SK-N-SH treated with all-trans-retinoic acid at 6 μM for 48 hours (cell line): Measurements from ENCODE around the gene RNU6-7.

Source experiments
- ARNTL ChIP-seq: fragments of 450-650 bp; formaldehyde crosslinking; IDR thresholded peaks from 2 replicates; pipeline ENCODE4 v1.5.0; 2020; ENCODE audit warnings: low read depth, mild to moderate bottlenecking, moderate library complexity, borderline replicate concordance
- BACH2 ChIP-seq: fragments of 250-450 bp; sonication (Bioruptor Pico); IDR thresholded peaks from 2 replicates; pipeline ENCODE4 v1.9.0; 2021; ENCODE audit warnings: mild to moderate bottlenecking, borderline replicate concordance
- ISL1 ChIP-seq: fragments of 250-450 bp; sonication (Bioruptor Pico); IDR thresholded peaks from 2 replicates; pipeline ENCODE4 v2.1.2; 2022; ENCODE audit warnings: mild to moderate bottlenecking, moderate library complexity
- PPARA ChIP-seq: fragments of 250-450 bp; sonication (Bioruptor Pico); IDR thresholded peaks from 2 replicates; pipeline ENCODE4 v1.5.0; 2020; ENCODE audit warnings: mild to moderate bottlenecking, borderline replicate concordance
- RARB ChIP-seq: fragments of 250-450 bp; sonication (Bioruptor Pico); IDR thresholded peaks from 2 replicates; pipeline ENCODE4 v1.8.0; 2021; ENCODE audit warnings: mild to moderate bottlenecking, moderate library complexity
- ZC3H10 ChIP-seq: fragments of 250-450 bp; sonication (Bioruptor Pico); IDR thresholded peaks from 2 replicates; pipeline ENCODE4 v1.5.1; 2021; ENCODE audit warnings: mild to moderate bottlenecking, moderate library complexity
- ZFP3 ChIP-seq: fragments of 250-450 bp; sonication (Bioruptor Pico); IDR thresholded peaks from 2 replicates; pipeline ENCODE4 v1.5.0; 2020; ENCODE audit warnings: mild to moderate bottlenecking, moderate library complexity
- ZFP30 ChIP-seq: fragments of 450-650 bp; formaldehyde crosslinking; IDR thresholded peaks from 2 replicates; pipeline ENCODE4 v1.5.0; 2022; ENCODE audit warnings: mild to moderate bottlenecking, moderate library complexity
- ZNF70 ChIP-seq: fragments of 450-650 bp; formaldehyde crosslinking; IDR thresholded peaks from 2 replicates; pipeline ENCODE4 v1.5.0; 2020; ENCODE audit warnings: mild to moderate bottlenecking, moderate library complexity
- ZNF8 ChIP-seq: fragments of 450-650 bp; formaldehyde crosslinking; IDR thresholded peaks from 2 replicates; pipeline ENCODE4 v1.5.0; 2020; ENCODE audit warnings: mild to moderate bottlenecking, moderate library complexity
- TF ChIP-seq, protein P1 (sequence below): fragments of 250-450 bp; sonication (Bioruptor Pico); IDR thresholded peaks from 2 replicates; pipeline ENCODE4 v1.8.0; 2020; ENCODE audit warnings: mild to moderate bottlenecking, moderate library complexity, borderline replicate concordance
- TF ChIP-seq, protein P2 (sequence below): fragments of 250-450 bp; sonication (Bioruptor Pico); IDR thresholded peaks from 2 replicates; pipeline ENCODE4 v1.5.0; 2020; ENCODE audit warnings: mild to moderate bottlenecking, moderate library complexity

DNA sequence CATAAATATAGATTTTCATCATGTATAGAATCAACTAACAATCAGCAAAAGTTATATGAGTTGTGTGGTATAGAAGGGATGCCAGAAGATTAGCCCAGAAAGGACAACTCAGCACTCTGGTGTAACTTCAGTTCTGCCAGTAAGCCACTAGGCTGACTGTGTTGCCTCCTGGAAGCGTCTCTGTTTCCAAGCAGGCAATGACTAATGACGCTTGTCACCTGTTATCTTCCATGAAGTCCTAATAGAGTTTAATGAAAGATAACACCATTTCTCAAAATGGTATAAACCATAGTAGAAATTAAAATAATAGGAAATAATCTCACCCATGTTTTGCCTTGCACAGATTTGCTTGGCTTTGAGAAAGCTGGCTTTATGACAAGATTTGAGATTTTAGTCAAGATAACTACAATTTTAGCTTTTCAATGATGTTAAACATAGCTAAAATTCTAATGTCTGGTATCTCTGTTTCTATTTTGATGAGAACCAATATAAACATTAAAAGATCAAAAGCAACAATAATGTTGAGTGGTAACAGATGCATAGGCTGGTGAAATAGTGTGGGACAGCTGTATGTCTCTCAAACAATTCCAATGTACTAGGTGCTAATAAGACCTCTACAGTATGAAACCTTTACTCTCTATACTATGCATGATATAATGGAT is 9.0 kb upstream of the RNU6-7 start:
- TF ChIP-seq, protein P1, sequence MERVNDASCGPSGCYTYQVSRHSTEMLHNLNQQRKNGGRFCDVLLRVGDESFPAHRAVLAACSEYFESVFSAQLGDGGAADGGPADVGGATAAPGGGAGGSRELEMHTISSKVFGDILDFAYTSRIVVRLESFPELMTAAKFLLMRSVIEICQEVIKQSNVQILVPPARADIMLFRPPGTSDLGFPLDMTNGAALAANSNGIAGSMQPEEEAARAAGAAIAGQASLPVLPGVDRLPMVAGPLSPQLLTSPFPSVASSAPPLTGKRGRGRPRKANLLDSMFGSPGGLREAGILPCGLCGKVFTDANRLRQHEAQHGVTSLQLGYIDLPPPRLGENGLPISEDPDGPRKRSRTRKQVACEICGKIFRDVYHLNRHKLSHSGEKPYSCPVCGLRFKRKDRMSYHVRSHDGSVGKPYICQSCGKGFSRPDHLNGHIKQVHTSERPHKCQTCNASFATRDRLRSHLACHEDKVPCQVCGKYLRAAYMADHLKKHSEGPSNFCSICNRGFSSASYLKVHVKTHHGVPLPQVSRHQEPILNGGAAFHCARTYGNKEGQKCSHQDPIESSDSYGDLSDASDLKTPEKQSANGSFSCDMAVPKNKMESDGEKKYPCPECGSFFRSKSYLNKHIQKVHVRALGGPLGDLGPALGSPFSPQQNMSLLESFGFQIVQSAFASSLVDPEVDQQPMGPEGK, result no peak
- TF ChIP-seq ARNTL (CRISPR knock-in tag) (no peak), ZFP30 (CRISPR knock-in tag) (no peak), BACH2 (CRISPR knock-in tag) (no peak), PPARA (CRISPR knock-in tag) (no peak), ZC3H10 (CRISPR knock-in tag) (no peak), RARB (no peak), ZFP3 (CRISPR knock-in tag) (no peak), ZNF8 (CRISPR knock-in tag) (no peak), ISL1 (CRISPR knock-in tag) (no peak), ZNF70 (CRISPR knock-in tag) (no peak)
- TF ChIP-seq, protein P2, sequence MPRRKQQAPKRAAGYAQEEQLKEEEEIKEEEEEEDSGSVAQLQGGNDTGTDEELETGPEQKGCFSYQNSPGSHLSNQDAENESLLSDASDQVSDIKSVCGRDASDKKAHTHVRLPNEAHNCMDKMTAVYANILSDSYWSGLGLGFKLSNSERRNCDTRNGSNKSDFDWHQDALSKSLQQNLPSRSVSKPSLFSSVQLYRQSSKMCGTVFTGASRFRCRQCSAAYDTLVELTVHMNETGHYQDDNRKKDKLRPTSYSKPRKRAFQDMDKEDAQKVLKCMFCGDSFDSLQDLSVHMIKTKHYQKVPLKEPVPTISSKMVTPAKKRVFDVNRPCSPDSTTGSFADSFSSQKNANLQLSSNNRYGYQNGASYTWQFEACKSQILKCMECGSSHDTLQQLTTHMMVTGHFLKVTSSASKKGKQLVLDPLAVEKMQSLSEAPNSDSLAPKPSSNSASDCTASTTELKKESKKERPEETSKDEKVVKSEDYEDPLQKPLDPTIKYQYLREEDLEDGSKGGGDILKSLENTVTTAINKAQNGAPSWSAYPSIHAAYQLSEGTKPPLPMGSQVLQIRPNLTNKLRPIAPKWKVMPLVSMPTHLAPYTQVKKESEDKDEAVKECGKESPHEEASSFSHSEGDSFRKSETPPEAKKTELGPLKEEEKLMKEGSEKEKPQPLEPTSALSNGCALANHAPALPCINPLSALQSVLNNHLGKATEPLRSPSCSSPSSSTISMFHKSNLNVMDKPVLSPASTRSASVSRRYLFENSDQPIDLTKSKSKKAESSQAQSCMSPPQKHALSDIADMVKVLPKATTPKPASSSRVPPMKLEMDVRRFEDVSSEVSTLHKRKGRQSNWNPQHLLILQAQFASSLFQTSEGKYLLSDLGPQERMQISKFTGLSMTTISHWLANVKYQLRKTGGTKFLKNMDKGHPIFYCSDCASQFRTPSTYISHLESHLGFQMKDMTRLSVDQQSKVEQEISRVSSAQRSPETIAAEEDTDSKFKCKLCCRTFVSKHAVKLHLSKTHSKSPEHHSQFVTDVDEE (CRISPR knock-in tag), result peak; percentile 19; the same call in 1 of the 2 replicates
